ENCODE results near the gene PAK6.

The PAK6 gene
- total RNA-seq, result 0.42 to 0.97 reads per million in 2 donors

- DNase-seq, result no peak
Measured at GRCh38 chr15:40238532-40239403, at the start of gene PAK6. TSS of gene PAK6 (plus strand) at chr15:40239063. CDS start at chr15:40264786, 25,723 bp downstream.

DNA sequence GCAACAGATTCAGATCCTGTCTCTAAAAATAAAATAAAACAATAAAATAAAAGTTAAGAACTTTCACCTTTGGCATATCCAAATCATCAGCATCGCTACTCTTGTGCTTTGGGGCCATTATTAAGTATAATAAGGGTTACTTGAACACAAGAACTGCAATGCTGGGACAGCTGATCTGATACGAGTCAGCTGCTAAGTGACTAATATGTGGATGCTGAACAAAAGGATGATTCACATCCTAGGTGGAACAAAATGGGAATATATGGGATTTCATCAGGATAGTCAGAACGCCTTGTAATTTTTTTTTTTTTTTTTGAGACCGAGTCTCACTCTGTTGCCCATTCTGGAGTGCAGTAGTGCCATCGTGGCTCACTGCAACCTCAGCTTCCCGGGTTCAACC, 48.3 kb upstream of the PAK6 start:
- no peak for DNase-seq

DNA sequence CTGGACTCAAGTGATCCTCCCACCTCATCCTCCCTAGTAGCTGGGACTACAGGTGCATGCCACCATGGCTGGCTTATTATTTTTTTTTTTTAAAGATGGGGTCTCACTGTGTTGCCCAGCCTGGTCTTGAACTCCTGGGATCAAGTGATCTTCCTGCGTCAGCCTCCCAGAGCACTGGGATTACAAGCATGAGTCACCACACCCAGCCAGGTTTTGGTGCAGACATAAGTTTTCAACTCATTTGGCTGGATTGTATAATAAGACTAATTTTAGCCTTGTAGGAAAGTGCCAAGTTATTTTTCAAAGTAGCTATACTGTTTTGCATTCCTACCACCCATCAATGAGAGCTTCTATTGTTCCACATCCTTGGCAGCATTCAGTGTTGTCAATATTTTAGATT, 45.9 kb upstream of the PAK6 start:
- no peak for DNase-seq

DNA sequence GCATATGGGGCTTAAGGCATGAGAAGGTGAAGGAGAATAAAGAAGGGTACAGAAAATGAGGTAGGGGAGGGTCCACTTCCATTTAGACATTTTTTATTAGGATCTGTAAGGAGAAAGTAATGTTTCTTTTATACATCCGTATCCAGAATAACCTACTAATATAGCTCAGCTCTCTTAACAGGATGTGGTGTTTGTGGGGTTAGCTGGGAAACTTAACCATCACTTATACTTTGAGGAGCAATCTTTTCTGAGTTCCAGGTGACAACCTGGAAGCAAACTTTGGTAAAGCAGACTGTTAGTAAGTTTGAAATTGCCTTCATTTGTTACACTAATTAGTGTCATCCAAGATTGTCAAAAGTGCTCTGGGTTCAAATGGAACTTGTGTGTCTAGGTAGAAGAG, 41.4 kb upstream of the PAK6 start:
- DNase-seq, result no peak

GRCh38 chr15:40198355-40199085, 40.3 kb upstream of the PAK6 start:
- DNase-seq, result no peak

GRCh38 chr15:40204100-40204499, 34.8 kb upstream of the PAK6 start:
- DNase-seq, result no peak

DNA sequence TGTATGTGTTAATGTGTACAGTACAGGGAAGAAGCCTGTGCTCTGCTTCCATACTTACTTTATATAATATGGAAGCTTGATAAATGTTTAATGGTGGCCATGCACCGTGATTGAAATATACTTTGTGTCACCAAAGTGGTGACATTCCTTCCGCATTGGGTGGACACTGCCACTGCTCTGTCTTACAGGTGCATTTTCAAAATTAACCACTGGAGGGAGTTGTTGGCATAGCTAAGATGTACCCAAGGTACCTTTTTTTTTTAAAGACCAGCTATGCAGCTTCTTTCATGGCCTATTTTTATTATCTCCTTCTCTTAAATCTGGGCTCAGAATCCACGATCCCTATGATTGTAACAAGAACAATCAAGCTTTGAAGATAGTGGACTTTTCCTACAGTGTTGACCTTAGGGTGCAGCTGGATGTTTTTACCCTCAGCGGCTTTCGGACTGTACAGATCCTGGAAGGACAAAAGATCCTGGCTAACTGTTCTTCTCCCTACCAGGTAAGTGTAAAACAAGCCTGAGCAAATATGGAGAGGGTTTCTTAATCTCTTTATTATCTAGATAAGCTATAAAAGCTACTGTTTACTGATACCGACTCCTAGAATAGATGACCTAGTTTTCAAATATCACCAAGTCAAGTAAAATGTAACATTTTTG, 21.6 kb upstream of the PAK6 start:
- DNase-seq, result no peak

DNA sequence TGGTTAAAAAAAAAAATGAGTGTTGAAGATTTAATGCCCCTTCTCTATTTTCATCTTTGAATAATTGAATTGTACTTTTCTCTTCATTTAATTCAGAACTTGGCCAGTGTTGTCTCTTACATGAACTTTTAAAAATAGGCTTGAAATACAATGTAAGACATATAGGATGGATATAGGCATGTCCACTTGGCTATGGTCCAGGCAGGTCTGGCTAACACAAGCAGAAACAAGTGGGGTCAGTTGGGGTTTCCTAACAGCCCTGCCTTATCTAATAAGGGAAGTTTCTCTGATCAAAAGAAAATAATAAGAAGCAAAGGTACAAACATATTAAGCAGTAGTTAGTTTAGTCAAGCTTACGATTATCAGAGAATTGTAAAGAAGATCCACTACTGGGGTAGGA, 19.1 kb upstream of the PAK6 start:
- no peak for DNase-seq

- no peak for DNase-seq
Measured at GRCh38 chr15:40222131-40222530, 16.7 kb upstream of the PAK6 start.

GRCh38 chr15:40226736-40227135, 12.1 kb upstream of the PAK6 start:
- no peak for DNase-seq

- no peak for DNase-seq
Measured at GRCh38 chr15:40229316-40229715, 9.5 kb upstream of the PAK6 start.

GRCh38 chr15:40229956-40230355, 8.9 kb upstream of the PAK6 start:
- no peak for DNase-seq

- no peak for DNase-seq
Measured at GRCh38 chr15:40232625-40233070, 6.2 kb upstream of the PAK6 start.

- no peak for DNase-seq
Measured at GRCh38 chr15:40233727-40234577, 4.9 kb upstream of the PAK6 start.

DNA sequence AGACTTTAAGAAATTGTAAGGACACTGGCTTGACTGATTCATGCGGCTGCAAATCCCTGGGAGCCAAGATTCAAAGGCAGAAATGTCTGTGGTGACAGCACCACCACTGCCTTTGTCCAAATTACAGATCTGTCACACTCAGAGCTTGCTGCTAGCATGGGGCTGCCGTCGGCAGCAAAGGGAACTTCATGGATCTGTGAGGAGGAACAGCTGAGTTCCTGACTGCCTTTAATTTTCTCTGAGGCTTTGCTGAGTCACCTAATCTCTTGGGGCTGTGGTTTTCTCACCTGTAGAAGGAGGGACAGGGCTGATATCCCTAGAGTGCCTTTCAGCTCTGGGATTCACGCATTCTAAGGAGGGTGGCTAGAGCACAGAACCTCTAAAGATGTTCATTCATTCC, 4.1 kb upstream of the PAK6 start:
- no peak for DNase-seq

DNA sequence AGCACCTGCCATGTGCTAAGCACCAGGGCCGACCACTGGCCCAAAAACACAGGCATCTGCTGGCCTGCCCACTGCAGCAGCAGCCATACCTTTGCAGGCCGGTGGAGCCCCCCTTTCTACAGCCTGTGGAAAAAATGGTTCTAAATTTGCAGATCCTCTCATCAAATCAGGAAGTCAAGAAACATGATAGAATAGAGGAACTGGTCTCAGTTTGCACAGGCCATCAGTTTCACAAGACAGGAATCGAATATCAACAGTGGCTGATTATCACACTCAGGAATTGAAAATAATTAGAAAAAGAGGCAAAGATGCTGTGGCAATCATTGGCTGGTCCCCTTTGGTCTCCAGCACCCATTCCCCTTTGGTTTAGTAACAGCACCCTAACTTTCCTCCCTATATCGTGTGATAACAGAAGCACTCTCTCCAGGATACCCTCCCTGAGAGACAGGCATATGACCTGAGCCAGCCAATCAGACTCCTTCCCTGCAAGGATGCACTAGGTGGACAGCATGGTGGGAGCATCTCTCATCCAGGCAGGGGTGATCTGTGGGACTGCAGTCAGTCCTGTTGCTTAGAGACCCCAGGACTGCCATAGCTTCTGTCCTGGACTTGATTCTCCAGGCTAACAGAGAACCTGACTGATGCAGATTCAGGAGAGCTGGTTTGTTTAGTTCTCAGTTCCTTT, 3.5 kb upstream of the PAK6 start:
- no peak for DNase-seq

DNA sequence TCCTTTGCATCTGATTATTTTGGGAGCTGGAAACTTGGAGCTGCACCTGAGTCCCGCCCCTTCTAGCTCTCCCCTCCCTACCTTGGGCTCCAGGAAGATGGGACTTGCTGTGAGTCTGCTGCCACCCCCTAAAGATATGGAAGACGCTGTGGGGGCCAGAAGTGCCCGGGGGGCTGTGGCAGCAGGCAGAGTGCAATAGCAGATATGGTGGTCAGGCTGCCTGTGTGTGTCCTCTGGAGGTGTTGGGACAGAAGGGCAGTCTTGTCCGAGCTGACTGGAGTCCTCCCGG, 485 bp downstream of the PAK6 start:
- DNase-seq, result no peak

DNA sequence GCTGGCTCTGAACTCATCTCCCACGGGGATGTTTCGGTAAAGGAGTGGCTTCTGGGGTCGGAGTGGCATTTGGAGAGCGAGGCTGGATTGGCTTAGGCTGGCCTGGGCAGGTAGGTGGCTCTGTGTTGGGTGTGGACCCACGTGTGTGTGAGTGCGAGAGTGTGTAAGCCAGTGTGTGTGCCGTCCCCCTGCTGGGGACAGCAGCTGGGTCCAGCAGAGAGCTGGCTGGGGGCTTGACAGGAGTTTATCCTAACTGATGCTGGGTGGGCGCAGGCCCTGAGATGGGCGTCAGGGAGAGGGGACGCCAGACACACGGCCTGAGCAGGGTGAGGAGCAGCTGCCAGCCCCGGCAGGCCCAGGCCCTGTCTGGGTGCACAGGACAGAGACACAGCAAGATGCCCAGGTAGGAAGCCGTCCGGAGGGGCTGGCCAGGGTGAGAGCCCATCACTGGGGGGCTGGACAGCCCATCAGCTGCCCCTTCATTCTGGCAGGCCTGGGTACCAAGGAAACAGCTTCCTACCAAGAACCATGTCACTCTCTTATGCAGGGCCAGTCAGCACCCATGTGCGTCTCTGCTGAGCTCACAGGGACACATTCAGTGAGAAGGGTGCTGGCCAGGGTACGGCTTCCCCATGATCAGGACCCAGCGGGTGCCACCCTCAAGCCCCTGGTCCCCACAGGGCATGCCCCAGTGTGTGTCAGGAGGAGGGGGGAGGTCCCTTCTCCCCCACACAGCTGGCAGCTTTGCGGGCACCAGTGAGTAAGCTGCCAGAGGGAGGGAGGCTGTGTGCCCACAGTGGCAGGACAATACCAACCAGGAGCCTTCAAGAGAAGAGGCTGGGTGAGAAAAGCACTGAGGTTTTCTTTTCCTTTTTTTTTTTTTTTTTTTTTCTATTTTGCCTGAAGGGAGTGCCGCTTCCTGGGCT, 1.1 kb downstream of the PAK6 start:
- no peak for DNase-seq

DNA sequence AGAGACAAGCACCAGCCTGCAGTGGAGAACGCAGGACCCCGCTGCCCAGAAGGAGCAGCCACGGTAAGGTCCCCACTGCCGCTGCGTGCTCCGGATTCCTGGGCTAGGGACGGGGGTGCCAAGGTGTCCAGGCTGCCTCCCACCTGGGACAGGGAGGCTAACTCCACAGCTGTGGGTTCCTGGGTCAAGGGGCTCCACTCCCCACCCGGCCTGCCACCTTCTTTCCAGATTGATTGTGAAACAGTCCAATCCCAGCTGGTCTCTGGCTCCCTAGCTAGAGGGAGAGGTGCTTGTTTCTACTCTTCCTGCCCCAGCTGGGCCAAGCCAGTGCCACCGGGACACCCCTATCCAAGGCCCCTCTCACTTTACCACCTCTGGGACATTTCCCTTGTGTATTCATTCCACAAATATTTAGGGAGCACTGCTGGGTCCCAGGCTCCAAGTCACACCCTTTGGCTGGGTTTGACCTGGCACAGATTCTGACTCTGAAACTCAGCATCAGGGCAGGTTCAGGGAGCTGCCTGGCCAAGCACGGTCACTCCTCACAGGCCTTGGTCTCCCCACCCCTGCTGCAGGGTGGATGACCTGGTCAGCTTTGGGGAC, 1.9 kb downstream of the PAK6 start:
- DNase-seq, result no peak

Measured in T-helper 9 cell (primary cell).